Lower leg skin (tissue), 4 donors: Measurements from ENCODE around the gene ZFYVE28. TPM values are rescaled to one million over a fixed set of nuclear protein-coding genes. Genes with fewer than 3 reads are reported as not detected.
"Not testable (repeated sequence)": the region's sequence is repeated elsewhere in the genome, so short reads cannot be mapped to it uniquely, and the experiment has no call there.

ENCODE experiments used
- DNase-seq, 2 donors: peaks; one replicate each; pipeline ENCODE4 v3.0.0-alpha.2; 2019; ENCODE audit warnings: low spot score in 2 of 2
- H3K4me3 ChIP-seq: fragments of 200-600 bp; sonication (generic); 2 replicates; pipeline ENCODE4 v1.5.1; 2017; ENCODE audit warnings: mild to moderate bottlenecking, low read depth; ENCODE audit not compliant: poor library complexity, severe bottlenecking
- POLR2A ChIP-seq, 2 donors: fragments of 450-650 bp; IDR thresholded peaks; one replicate each; pipeline ENCODE4 v1.6.1; 2016 to 2017; ENCODE audit warnings: antibody characterized with exemption in 2 of 2, mild to moderate bottlenecking in 1 of 2, moderate library complexity in 1 of 2
- WGBS, 2 donors: methylation state at CpG; one replicate each; pipeline ENCODE4 v1.1.5; 2018; 5-methylcytosine and 5-hydroxymethylcytosine counted together
- intact Hi-C: fragments of 100-400 bp; cut with DNase I; formaldehyde crosslinking; loops from one replicate; pipeline ENCODE4 v1.15.0; 2023; ENCODE audit warnings: low total_unique reads
- total RNA-seq, 4 donors: library from RNA; depleted of rRNA; stranded (reverse); fragments of >200 nt; gene quantifications; one replicate each; pipeline ENCODE4 v1.1.0, GENCODE V29; 2016
- TF ChIP-seq, protein P1 (sequence below), 3 donors: fragments of 450-650 bp; IDR thresholded peaks; one replicate each; pipeline ENCODE4 v1.5.1; 2016; ENCODE audit warnings: antibody characterized with exemption in 3 of 3, mild to moderate bottlenecking in 3 of 3, moderate library complexity in 2 of 3

The ZFYVE28 gene
- total RNA-seq, 4 donors from 2014 or later, result 5.0 to 12.8 (median 9.9) TPM

DNA sequence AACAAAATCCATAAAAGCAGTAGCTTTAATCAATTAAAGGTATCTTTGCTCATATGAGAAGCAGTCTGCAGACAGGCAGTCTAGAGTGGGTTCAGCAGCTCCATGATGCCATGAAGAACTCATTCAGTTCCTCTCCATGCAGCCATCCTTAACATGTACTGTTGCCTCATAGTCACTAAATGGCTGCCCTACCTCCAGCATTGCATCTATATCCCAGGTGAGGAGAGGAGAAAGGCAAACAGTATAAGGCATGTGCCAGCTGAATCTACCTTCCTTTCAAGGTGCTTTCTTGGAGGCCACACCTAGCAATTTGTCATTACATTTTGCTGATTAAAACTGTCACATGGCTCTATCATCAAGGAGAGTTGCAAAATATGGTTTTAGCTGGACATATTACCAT, 13.6 kb upstream of the ZFYVE28 start:
- intact Hi-C loops, result no loop called here
- TF ChIP-seq, protein P1, sequence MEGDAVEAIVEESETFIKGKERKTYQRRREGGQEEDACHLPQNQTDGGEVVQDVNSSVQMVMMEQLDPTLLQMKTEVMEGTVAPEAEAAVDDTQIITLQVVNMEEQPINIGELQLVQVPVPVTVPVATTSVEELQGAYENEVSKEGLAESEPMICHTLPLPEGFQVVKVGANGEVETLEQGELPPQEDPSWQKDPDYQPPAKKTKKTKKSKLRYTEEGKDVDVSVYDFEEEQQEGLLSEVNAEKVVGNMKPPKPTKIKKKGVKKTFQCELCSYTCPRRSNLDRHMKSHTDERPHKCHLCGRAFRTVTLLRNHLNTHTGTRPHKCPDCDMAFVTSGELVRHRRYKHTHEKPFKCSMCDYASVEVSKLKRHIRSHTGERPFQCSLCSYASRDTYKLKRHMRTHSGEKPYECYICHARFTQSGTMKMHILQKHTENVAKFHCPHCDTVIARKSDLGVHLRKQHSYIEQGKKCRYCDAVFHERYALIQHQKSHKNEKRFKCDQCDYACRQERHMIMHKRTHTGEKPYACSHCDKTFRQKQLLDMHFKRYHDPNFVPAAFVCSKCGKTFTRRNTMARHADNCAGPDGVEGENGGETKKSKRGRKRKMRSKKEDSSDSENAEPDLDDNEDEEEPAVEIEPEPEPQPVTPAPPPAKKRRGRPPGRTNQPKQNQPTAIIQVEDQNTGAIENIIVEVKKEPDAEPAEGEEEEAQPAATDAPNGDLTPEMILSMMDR (IDR thresholded peaks at IDR 0.05), result no peak
- TF ChIP-seq POLR2A (IDR thresholded peaks at IDR 0.05), result no peak
- no peak for DNase-seq
- H3K4me3 ChIP-seq, result no peak overlapping the region

- DNase-seq, intact Hi-C loops, H3K4me3 ChIP-seq: not testable (repeated sequence)
- 70 to 71% methylated on average over 25 to 29 of the region's 49 CpGs for WGBS, 2 donors
Measured at GRCh38 chr4:2429945-2430757, 11.7 kb upstream of the ZFYVE28 start.

- H3K4me3 ChIP-seq, result no peak overlapping the region
- TF ChIP-seq, protein P1 (IDR thresholded peaks at IDR 0.05), result no peak
- no peak for TF ChIP-seq POLR2A (IDR thresholded peaks at IDR 0.05)
- intact Hi-C loops, result no loop called here
- DNase-seq, result no peak
- 69 to 76% methylated on average over 25 of the region's 25 CpGs for WGBS, 2 donors
Measured at GRCh38 chr4:2428496-2429213, 10.2 kb upstream of the ZFYVE28 start.

DNA sequence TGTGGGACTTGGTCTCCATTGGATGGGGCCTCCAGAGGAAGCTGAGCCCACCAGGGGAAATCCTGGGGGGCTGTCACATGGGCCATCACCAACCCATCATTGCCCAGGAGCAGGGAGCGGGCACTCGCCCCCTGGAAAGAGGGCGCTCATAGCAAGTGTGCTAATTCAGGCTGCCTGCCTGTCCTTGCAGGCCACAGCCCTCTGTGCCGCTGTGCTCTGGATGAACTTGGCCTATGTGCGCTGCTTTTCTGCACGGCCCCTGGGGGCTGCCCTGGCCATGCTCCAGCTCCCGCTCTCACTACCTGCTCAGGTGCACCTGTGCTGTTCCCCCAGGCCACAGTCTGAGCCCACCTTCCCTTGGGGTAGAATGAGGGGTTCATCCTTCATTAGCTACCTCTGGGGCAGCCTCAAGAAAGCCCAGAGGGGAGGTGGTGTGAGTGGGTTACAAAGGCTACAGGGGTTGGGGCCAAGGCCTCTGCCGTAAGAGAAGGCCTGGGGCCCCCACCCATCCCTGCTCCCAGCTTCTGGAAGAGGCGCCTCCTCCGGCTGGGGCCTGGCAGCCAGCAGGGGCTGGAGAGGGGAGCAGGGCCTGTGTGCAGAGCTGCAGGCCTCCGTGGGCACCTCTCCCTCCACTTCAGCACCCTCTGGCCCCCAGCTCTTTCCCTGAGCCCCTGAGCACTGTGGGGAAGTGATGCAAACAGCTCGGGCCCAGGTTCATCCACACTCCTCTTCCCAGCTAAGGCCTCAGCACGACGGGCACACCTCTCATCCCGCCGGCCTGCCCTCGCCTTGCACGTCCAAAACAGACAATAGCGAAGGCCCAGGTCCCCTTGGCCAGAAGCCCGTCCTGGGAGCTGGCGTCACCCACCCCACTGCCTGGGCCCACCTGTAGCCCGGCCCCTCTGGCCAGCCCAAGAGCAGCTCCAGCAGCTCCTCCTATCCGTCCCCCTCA, 9.2 kb upstream of the ZFYVE28 start:
- intact Hi-C loops, result no loop called here
- no peak overlapping the region for H3K4me3 ChIP-seq
- no peak for TF ChIP-seq POLR2A (IDR thresholded peaks at IDR 0.05)
- TF ChIP-seq, protein P1 (IDR thresholded peaks at IDR 0.05), result no peak
- WGBS, 2 donors, result 81 to 86% methylated on average over 20 to 23 of the region's 23 CpGs
- no peak for DNase-seq

- no peak for DNase-seq
- no peak overlapping the region for H3K4me3 ChIP-seq
- intact Hi-C loops, result no loop called here
- TF ChIP-seq POLR2A (IDR thresholded peaks at IDR 0.05), result no peak
- TF ChIP-seq, protein P1 (IDR thresholded peaks at IDR 0.05), result no peak
- WGBS, 2 donors, result 71 to 82% methylated on average over 6 to 13 of the region's 13 CpGs
Measured at GRCh38 chr4:2426711-2427275, 8.3 kb upstream of the ZFYVE28 start.
